Hematopoietic multipotent progenitor cell treated with erythropoietin and hydrocortisone succinate and interleukin-3 and kit ligand, for 6 days (in vitro differentiated cells): ENCODE data around the gene DPP9.
"Not testable (repeated sequence)": the region's sequence is repeated elsewhere in the genome, so short reads cannot be mapped to it uniquely, and the experiment has no call there.

Experiments
- DNase-seq: peaks from one replicate; pipeline ENCODE4 v3.0.0-alpha.2; 2015

Gene DPP9

DNA sequence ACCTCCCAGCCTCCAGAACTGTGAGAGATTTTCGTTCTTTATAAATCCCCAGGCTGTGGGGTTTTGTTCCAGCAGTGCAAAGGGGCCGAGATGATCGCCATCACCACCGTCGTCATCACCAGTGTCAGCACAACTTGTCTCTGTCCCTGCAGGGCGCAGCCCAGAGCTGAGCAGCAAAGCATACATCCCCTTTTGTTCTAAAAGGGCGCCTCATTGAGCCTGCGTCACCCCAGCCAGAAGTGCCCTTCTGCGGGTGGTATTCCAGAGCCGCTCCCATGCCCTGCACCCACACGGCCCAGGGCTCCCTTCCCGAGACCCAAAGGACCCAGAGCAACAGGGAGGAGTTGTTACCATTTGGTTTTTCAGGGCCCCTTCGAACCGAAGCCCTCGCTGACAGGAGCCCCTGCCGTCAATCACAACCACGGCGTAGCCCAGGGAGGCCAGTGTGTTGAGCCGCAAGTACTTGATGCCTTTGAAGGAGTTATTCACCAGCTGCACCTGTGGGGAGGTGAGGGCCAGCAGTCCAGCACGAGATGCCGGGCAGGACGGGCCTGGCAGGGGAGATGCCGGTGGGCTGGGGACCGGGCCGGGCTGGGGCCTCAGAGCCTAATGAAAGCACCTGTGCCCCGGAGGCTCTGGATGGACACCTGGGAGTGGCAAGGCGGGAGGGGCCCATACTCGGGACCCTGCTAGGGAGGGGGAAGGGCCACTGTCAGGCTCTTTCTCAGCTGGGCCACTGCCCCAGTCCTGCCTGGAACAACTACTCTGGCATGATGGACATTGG, 39.1 kb downstream of the DPP9 start:
- DNase-seq: no peak

DNA sequence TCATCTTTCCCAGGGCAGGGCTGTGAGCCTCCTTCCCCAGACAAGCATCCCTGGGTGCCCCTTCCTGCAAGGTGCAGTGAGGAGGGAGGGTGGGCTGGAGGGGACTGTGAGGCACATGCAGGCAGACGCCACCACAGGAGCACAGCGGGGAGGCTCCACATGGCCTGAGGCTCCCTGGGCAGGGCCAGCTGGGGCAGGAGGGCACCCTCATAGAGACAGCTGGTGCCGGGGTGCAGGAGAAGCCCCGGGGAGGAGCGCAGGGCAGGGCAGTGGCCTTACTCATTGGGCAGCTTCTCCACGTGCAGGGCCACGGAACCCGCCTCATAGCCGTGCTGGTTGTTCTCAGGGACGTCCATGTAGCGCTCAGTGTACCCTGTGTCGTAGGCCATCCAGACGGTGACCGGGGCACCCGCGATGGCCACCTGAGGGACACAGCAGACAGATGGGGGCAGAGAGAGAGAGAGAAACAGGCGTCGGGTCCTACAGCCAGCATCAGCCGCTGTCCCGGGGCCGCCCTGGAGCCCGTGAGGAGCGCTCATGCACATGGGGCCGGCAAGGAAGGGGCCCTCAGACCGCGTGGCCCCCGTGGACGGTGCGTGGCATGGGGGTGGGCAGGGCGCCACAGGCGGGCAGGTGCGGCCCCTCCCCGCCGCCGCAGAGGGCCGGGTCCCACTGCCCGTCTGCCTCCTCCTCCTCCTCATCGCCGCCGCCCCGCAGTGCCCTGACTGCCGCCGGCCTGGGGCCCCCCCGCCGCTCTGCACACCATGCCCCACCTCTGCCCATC, 41.0 kb downstream of the DPP9 start:
- DNase-seq: no peak

DNA sequence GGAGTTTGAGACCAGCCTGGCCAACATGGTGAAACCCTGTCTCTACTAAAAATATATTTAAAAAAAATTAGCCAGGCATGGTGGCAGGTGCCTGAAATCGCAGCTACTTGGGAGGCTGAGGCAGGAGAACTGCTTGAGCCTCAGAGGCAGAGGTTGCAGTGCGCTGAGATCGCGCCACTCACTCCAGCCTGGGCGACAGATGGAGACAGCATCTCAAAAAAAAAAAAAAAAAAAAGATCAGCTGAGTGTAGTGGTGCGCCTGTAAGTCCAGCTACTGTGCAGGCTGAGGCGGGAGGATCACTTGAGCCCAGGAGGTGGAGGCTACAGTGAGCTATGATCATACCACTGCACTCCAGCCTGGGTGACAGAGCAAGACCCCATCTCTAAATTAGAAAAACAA, 43.6 kb downstream of the DPP9 start:
- DNase-seq: not testable (repeated sequence)

DNA sequence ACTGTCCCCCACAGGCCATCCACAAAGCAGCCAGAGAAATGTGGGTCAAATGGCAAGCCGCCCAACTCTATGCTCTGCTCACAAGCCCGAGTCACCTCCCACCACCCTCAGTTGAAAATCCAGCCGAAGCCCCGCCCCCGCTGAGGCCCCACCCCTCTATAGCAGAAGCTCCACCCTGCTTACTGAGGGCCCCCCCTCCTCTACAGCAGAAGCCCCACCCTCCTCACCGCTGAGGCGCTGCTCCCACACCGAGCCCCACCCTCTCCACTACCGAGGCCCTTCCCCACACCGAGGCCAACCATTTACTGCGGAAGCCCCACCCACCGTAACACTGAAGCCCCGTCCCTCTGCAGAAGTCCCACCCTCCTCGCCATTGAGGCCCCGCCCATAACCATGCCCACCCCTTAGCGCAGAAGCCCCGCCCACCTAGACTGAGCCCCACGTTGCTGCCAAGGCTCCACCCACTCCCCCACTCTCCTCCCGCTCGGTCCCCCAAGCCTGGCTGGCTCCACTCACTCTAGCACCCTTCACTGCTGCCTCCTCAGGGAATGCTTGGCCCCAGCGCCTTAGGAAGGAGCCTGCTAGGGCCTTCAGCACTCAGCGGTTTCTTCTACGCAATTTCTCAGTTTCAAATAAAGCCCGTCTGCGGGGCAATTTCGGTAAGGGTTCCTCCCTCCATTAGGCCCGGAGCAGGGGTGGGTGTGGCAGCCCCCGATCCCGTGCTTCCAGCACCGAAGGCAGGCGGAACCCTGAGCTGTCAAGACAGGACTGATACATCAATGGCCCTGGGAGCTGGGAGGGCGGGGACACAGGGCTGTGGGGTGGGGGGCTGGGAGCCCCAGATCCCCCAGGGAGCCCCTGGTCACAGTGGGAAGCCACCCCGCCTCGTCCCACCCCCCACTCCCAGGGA, 44.5 kb downstream of the DPP9 start:
- peak; percentile 84 for DNase-seq

DNA sequence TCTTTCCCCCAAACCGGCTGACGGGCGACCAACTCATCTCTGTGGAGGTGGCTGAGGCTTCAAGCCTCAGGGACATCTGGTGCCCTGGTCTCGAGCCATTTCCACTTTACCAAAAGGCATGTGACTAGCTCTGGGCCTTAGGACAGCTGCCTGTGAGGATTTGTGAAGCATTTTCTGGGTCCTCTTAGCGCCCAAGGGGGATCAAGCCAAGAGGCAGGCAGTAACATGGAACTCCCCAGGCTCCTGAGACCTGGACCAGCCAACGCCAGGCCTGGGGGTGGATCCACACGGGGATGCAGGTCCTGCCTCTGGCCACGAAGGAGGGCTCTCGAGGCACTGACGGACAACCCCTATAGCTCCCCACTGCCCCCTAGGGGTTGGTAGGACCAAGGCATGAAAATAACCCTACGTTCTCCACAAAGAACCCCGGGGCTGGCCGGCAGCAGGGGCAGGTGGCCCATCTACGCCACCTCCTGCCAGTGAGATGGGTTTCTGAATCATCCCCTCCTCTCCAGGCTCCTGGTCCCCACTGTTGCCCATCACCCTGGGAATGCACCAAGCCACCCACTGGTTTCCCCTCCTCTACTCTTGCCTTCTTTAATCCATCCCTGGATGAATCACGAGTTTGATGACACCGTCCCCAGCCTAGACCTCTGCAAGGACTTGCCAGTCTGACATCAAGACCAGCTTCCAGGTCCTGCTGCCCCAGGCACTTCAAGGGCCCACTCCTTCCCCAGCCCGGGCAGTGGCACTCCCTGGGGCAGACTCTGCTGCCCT, 46.5 kb downstream of the DPP9 start:
- peak; percentile 76 for DNase-seq

DNA sequence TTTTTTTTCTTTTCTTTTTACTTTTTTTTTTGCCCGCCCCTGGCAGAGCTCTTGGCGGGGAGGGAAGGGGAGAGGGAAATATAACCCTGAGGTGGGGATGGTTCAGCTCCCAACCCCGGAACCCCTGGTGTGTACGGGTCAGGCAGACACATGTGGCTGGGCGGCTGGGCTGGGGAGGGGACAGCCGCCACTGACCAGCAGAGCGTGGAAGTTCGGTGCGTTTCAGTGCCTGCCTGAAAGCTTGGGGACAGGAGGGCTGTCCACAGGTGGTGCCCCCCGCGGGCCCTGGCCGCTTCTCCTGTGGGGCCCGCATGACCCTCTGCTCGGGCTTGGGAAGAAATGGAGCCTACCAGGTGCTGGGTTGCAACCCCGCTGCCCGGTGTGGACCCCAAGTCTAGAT, 48.3 kb downstream of the DPP9 start:
- no peak for DNase-seq

DNA sequence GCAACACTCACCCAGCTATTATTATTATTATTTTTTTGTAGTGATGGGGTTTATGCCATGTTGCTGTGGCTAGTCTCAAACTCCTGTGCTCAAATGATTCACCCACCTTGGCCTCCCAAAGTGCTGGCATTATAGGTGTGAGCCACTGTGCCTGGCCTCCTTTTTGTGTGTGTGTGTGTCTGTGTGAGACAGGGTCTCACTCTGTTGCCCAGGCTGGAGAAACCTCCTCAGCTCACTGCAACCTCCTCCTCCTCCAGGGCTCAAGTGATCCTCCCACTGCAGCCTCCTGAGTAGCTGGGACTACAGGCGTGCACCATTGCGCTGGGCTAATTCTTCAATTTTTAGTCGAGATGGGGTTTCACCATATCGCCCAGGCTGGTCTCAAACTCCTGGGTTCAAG, 49.9 kb downstream of the DPP9 start:
- no peak for DNase-seq

DNA sequence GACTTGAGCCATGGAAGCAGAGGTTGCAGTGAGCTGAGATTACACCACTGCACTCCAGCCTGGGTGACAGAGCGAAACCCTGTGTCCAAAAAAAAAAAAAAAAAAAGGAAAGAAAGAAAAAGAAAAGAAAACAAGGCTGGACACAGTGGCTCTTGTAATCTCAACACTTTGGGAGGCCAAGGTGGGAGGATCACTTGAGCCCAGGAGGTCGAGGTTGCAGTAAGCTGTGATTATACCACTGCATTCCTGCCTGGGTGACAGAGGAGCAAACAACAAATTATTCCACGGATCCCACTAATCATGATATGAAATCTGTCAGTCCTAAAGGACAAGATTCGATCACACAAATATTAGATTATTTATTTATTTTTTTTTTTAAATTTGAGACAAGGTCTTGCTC, 50.4 kb downstream of the DPP9 start:
- no peak for DNase-seq

DNA sequence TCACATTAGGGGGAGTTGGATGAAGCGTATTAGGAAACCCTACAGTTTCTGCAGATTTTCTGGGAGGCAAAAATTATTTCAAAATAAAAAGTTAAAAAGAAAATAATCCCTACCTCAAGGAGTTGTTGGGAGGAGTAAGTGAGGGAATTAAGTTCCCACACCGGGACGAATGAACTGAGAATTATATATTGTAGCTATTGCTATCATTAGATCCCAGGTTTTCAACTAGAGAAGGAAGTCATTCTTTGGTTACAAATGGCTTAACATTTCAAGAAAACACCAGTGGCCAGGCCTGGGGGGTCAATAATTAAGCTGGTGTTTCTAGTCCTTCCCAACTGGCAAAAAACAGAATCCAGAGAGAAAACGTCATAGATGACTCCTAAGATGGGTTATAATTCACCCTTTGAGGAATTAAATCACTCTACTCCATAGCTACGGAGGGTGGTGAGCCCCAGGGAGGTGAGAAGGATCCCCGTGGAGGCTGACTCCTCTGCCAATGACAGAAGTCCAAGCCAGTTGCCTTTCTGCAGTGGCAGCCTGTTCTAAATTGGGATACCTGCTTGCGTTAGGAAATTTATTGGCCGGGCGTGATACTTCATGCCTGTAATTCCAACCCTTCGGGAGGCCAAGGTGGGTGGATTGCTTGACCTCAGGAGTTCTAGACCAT, 52.3 kb downstream of the DPP9 start:
- no peak for DNase-seq

DNA sequence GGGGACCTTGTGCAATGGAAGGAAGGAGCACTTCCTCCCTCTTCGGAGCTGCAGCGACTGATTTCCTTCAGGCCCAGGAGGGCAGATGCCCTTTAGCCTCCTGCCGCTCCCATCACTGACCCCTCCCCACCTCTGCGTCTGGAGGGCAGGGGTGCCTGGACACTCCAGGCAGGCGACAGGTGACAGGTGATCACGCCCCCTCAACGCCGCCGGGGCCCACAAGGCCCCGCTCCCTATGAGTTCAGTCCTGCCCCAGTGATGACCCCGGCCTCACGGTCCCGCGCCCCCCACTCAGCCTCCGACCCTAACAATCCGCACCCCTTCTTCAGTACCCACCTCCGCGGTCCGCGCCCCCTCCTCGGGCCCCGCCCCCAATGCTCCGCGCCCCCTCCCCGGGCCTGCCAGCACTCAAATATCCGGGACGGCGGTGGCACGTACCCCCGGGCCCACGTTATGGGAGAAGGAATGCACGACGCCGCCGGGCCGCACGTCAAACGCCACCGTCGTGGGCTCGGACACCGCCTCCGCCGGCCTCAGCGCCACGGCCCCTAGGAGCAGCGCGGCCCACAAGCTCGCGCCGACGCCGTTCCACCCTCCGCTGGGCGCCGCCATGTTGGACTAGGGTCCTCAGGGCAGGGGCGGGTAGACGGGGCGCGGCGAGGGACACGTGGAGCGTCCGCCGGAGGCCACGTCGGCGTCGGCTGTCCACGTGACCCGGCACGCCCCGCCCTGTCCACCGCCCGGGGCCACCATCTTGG, 53.7 kb downstream of the DPP9 start, which contains the start of gene MYDGF:
Gene MYDGF, minus strand, starts transcription at position 620 of the 758 bp plus-strand sequence. Its CDS starts 8 bp downstream, at position 612.
- DNase-seq: peak; percentile 96

DNA sequence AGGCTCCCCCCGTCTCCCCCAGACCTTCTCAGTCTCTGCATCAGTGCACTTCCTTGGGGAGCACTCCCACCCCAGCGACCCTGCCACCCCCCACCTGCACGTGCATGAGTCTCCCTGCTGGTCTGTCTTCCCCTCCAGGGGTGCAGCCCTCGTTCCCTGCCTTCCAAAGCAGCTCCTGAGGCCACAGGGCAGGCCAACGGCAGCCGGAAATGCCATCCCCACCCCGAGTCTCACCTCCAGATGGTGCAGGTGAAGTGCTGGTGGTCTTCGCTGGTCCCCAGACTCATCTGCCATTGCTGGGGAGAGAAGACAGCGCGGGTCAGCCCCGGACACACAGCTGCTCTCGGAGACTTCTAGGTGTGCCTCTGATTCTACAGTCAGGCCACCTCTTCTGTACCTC, 59.0 kb downstream of the DPP9 start:
- DNase-seq: no peak

DNA sequence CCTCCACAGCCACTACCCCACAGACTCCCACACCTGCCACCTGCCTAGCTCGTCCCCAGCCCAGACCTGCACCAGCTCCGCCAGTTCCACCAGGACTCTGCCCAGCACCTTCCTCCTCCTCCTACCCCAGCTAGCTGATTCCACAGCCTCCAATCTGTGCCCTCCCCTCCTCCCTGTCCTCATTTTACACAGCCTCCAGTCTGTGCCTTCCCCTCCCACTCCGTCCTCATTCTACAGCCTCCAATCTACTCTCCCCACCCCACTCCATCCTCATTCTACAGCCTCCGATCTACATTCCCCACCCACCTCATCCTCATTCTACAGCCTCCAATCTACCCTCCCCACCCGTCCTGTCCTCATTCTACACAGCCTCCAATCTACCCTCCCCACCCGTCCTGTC, 60.8 kb downstream of the DPP9 start:
- no peak for DNase-seq

DNA sequence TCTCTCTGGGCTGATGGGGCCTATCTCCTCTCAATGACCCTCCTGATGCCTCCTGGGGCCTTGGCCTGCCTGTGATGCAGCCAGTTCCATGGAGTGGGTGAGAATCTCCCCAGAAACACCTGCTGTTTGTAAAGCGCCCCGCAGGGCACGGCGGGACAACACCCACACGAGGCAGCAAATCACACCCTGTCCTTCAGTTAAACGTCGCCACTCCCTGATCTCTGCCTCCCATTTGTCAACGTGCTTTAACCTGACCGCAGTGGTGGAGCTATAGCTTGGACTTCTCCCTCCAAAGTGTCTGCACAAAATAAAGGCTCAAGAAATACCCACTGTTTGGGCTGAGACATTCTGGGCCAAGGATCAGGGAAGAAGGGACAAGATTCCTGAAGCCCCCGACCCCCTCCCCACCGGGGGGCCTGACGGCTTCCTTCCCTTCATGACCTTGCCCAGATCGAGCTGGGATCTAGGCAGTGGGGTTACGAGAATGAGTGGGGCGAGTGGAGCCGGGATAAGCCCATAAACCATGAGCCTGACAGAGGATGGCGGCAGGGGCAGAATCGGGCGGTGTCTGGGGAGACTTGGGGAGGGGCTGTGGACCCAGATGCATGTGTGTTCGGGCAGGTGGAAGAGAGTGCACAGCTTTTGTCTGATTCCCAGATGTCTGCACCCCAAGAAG, 61.5 kb downstream of the DPP9 start:
- DNase-seq: no peak

DNA sequence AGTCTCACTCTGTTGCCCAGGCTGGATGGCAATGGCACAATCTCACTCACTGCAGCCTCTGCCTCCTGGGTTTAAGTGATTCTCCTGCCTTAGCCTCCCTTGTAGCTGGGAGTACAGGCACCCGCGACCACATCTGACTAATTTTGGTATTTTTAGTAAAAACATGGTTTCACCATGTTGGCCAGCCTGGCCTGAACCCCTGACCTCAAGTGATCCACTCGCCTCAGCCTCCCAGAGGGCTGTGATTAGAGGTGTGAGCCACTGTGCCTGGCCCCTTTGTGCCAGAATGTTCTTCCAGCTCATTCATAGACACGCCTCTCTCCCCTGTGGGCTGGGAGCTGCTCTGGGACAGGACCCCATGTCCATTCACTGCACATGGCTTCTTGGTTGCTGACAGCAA, 62.6 kb downstream of the DPP9 start:
- DNase-seq: no peak

DNA sequence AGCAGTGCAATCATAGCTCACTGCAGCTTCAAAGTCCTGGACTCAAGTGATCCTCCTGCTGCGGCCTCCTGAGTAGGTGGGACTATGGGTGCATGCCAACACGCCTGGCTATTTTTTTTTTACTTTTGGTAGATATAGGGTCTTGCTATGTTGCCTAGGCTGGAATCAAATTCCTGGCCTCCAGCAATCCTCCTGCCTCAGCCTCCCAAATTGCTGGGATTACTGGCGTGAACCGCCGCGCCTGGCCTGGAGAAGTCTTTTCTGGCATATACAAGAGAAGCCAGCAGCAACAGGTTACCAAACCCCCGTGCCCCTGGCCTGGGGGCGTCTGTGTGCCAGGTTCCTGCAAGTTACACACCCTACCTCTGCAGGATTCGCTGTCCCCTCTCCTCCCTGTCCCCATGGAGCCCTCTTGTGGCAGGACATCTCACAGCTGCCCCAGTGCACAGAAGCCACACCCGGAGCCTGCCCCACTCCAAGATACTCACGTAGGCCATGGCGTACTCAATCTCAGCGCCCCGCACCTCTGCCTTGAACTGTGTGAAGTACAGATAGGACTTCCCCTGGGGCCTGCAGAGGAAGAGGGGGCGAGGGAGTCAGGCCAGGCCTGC, 63.4 kb downstream of the DPP9 start:
- peak; percentile 83 for DNase-seq

DNA sequence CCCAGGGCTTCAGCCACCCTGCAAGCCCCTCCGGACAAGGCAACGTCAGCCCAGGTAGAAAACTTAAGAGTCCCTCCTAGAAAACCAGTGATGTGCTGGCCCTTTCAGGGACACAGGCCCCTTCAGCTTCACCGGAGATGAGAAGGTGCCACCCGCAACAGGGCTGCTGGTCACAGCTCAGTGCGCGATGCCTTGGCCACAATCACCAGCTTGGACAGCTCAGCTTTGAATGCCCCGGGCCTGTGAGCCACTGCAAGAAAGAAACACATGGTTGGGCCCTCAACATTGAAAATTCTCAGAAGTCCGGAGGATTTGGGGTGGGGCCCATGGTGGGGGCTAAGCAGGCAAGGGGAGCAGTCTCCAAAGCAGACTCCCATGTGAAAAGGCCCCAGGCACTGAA, 65.8 kb downstream of the DPP9 start:
- no peak for DNase-seq

DNA sequence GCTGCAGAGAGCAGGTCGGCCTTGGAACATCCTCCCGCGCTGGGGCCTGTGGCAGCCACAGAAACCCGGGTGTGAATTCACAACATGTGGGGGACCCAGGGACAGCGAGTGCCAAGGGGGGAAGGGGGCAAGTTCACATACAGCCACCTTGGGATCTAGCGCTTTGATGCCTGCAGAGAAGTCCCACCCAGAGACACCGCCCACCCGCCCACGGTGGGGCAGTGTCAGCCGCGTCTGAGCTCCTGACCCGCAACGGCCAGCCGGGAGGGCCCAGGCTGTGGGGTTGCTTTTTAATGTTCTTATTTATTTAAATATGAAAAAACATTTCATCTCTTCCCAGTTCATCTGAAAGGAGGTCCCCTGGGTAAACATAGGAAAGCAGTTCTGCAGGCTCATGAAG, 66.4 kb downstream of the DPP9 start:
- DNase-seq: no peak

DNA sequence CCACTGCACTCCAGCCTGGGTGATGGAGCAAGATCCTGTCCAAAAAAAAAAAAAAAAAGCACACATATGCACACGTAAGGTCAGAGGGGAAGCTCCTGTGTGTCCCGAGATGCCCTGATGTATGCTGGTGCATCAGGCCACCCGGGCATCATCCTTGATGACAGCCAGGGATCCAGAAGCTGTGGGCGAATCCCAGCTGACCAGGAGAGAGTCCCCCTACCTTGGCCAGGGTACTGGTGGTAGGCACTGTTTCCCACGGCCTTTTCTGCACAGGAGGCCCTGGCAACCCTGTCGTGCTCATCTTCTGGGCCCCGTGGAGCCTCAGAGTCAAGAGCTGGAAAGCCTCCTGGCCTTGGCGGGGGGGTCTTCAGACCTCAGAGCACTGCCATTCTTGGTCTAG, 67.5 kb downstream of the DPP9 start:
- no peak for DNase-seq

DNA sequence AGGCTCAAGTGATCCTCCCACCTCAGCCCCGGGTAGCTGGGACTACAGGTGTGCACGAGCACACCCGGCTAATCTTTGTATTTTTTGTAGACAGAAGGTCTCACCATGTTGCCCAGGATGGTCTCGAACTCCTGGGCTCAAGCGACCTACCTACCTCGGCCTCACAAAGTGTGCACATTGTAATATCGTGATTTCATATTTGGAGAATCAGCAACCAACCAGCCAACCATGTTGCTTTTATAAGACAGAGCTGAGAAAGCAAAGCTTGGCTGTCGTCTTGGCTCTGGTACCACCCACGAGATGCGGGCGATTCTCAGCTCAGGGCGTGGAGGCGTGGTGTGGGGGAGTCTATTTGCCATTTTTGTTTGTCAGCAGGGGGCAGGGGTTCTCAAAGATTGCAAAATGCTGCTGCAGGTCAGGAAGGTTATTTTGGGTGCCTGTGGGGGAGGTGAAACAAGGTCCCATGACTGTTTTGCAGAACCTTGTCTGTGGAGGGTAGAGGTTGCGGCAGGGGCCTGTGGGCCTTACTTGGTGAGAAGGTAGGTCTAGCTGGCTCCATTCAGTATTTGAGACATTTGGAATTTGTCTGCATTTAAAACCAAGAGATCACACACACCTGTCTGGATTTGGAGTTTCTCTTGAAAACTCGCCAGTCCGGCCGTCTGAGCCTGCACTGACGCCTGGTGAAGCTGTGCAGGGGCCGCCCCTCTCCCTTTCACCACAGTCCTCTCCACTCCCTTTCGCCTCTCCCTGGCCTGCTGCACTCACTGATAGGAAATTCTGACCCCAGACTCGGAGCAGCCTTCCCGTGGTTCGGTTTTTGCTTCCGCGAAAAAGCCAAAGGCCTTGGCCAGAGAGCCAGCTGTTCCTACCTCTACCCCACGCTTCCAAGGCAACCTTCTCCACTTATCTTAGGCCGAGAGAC, 68.9 kb downstream of the DPP9 start:
- no peak for DNase-seq
